Inferior parietal cortex (tissue), 1 donor: Measurements from ENCODE around the gene DCHS2.

ENCODE experiments used
- DNase-seq: peaks from one replicate; pipeline ENCODE4 v3.0.0-alpha.2; 2016; ENCODE audit errors: extremely low spot score

DCHS2 gene

GRCh38 chr4:154455111-154455510 is 36.5 kb downstream of the DCHS2 start:
- no peak for DNase-seq

DNA sequence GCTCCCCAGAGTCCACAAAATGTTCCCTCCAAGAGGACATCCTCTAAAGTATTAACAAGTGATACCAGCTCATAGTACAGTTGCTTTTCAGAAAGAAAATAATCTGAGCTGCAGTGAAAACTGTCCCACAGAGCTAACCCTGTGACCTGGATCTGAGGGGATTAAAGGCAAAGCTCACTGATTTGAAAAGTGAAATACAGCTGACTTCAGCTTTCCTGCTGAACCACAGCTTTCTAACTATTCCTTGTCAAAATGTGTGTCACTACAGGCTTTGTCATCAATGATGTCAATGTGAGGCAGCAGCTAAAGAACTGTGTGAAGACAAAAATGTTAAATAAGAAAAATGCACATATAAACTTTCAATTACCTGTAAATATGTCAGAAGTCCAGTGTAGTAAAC is 36.9 kb downstream of the DCHS2 start:
- no peak for DNase-seq

GRCh38 chr4:154452798-154453346 is 38.7 kb downstream of the DCHS2 start:
- no peak for DNase-seq

DNA sequence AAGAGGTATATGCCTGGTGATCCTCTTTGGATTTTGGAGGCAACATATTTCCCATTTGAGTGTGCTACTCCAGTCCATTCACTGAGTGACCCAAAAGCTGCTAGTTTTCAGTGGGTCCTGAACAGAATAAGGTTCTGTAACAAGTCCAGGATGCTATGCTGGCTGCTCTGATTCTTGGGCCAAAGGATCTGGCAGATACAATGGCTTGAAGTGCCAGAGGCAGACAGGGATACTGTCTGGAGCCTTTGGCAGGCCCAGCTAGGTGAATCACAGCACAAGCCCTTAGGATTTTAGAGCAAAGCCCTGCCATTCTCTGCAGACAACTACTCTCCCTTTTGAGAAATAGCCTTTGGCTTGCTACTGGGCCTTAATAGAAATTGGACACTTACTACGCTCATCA is 40.6 kb downstream of the DCHS2 start:
- no peak for DNase-seq

DNA sequence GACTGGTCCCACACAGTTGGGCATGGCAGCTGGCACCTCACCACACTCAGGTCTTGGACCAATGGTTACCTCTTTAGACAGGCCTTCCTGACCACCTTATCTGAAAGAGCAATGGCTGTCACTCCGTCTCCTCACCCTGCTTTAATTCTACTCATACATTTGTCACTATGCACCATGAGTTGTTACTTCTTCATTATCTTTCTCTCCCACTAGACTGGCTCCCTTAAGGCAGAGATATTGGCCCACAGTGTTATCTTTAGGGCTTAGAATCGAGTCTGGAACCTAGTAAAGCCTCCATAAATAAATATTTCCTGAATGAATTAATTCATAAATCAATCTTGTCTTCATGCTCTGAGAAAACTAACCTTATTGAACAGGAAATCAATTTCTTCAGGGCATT is 46.6 kb downstream of the DCHS2 start:
- DNase-seq = no peak

DNA sequence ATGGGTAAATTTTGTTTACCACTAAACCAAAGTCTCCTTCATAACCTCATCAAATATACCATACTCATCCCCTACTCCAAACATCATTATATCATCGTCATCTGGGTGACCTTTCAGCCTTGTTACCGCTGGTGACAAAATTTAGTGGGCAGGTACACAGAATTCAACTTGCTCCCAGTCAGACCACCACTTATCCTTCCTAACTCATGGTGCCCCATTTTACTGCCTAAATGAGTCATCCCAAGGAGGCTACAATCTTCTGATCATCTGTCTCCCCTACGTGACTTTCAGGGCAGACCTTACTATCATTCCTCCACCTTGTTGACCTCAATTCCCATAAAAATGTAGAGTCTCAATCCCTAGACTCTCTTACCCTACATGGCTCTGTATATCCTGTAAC is 49.6 kb downstream of the DCHS2 start:
- DNase-seq = no peak

GRCh38 chr4:154441124-154441523 is 50.5 kb downstream of the DCHS2 start:
- DNase-seq = no peak

DNA sequence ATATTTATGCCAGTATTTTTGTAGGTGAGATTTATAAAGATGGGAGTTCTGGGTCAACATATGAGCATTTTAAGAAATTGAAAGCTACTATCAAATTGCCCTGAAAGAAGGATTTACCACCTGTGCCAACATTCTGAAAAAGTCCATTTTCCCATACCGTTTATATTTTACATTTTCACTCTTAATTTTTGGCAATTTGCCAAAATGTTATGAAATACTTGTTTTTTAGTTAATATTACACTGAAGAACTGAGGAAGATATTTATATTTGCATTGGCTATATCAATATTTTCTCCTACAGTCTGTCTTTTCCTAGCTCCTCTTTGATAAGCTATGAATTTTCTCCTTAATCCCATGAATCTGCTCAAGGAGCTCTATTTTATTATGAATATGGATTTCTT is 52.4 kb downstream of the DCHS2 start:
- DNase-seq = no peak

DNA sequence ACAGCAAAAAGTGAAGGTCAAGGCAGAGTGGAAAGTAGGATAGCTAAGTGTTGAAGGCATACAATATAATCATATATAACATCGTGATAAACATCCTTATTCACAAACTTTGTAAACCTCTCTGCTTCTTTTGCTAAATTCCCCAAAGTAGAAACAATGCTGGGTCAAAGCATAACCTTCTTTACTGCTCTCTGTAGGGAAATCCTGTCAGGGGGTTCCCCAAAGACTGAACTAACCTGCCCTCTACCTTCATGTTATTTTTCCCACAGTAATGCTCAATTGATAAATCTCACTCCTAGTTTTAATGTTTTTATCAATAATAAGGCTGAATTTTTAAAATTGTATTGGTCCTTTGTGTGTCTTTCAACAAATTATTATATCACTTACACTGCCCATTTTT is 55.7 kb downstream of the DCHS2 start:
- DNase-seq = no peak

GRCh38 chr4:154433543-154433942 is 58.1 kb downstream of the DCHS2 start:
- no peak for DNase-seq

- DNase-seq = no peak
These were observed 62.4 kb downstream of the DCHS2 start for GRCh38 chr4:154429176-154429575.

DNA sequence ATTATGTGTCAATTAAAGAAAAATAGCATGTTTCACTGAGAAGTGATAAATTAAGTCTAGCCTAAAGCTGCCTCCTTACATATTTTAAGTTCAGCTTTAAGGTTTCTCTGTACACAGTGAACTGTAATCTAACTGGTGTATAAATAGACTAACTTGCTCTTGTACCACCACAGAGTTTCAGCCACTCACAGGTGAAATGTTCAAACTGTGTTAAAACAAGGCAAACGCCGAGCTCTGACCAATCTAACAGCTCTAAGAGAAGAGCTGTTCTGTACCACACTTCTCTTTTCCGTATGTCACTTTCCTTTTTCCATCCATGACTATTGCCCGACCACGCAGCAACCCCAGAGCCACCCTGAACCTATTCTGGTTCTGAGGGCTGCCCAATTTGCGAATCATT is 64.5 kb downstream of the DCHS2 start:
- DNase-seq = no peak

DNA sequence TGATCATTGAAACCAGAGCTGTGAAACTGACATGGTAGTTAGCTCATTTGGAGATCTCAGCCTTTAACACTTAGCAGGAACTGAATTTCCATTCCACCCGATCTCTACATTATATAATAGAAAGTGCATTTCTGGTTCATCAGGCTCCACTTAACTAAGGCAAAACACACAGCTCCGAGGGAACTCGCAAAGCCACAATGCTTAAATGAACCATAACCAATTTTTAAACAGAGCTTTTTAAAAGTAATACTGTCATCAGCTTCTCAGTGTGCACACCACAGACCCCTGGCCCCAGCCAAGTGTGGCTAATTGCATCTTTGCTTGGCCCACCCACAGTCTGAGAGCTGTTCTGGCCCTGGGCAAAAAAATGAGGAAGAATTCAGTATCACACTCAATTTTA is 66.1 kb downstream of the DCHS2 start:
- DNase-seq = peak; percentile 24

DNA sequence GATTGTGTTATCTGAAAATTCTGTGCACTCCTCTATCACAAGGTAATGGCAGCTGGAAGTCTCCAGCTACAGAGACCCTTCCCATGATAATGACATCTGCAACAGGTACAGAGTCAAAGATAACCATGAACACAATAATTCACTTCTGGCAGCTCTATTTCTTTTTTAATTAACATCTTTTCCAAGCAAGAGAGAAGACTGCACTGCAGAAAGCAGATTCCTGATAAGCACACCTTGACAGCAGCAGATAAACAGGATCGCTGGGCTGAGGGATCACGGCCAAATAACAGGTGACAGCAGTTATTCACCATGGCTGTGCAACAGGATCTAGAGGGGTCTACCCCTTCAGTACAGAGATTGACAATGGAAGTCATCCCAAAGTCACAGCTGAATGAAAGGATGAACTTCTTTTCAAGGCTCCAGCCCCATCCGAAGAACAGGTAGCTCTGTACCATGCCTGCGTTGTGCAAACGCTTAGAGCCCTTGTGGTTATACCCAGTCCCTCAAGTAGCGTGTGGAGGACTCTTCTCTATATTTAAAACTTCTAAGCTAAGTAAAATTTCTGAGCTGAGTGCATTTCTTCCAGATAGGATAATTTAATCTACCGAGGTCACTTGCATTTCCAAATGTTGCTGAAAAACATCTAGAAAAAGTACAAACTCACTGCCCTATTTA is 66.7 kb downstream of the DCHS2 start:
- DNase-seq = no peak

DNA sequence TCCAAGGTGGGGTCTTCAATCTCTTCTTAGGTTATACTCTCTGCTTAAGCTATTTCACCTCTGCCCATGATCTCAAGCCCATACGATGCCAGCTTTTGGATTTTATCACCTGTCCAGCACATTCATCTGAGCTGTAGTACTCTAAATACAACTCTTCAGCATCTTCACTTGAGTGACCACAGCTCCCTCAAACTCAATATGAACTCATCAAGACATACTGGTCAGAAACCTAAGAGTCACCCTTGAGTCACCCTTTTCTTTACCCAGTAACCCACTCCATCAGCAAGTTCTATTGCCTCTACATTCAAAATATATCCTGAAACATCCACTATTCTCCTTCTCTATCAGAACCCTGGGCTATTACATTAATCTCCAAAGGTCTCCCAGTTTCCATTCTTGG is 69.4 kb downstream of the DCHS2 start:
- no peak for DNase-seq

GRCh38 chr4:154421618-154422017 is 70.0 kb downstream of the DCHS2 start:
- DNase-seq = no peak

DNA sequence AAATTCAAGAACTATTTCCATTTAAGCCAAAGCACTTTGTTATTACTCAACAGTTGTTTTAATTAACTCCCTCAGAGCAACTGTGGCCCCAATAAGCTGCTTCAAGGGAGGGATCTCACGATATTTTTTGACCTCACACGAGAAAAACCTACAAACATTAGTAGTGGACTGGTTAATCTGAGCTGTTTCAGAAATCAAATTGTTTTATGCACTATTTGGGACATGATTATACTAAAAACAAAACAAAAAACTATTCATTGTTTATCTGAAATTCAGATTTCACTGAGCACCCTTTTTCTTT is 74.3 kb downstream of the DCHS2 start:
- no peak for DNase-seq

DNA sequence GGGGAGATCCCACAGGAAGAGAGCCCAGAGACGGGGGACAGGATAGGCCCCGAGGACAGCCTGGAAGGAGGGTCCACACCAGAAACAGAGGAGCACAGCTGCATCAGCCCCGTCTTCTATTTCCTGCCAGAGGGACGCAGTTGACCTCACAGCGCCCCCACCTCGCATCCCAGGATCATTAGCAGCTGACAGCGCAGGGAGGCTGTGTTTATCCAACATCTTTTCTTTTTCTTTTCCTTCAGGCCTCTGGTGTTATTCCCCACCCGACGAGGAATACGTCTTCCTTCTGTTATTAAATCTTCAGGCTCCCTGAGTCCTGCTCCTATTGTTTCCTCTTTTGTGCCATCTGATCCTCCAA is 75.4 kb downstream of the DCHS2 start:
- no peak for DNase-seq

DNA sequence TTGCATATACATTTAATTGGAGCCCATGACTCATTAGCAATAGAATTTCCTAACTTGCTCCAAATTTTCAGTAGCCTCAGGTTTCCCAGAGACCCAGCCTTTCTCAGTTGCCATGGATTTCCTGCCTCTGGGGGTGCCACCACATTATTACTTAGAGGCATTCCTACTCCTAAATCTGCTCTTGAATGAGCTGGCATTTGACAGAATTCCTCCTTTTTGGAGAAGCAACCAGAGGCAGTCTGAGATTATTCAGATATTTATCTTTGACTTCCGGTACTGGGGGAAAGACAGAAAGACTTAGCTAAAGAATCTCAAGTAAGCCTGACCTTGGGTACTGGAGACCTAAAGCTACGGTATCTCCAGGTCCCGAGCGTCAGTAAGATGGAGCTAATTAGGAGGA is 76.3 kb downstream of the DCHS2 start:
- DNase-seq = no peak

GRCh38 chr4:154414796-154415195 is 76.8 kb downstream of the DCHS2 start:
- no peak for DNase-seq

DNA sequence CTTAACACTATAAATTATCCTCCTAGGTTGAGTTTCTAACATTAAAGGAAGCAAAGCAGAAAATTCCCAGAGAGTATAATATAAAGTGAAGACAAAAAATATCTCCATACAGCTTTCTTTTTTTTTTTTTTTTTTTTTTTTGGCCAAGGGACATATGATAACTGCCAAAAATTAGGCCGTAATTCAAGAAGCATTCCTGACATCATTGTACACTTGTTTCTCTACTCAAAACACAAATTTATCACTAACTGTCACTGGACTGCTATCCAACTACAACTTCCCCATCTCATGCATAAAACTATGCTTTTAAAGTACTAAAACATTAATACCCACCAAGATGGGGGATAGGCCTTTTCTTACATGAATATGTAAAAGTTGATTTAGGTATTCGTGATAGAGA is 77.2 kb downstream of the DCHS2 start:
- no peak for DNase-seq

GRCh38 chr4:154407443-154407842 is 84.2 kb downstream of the DCHS2 start:
- DNase-seq = no peak

DNA sequence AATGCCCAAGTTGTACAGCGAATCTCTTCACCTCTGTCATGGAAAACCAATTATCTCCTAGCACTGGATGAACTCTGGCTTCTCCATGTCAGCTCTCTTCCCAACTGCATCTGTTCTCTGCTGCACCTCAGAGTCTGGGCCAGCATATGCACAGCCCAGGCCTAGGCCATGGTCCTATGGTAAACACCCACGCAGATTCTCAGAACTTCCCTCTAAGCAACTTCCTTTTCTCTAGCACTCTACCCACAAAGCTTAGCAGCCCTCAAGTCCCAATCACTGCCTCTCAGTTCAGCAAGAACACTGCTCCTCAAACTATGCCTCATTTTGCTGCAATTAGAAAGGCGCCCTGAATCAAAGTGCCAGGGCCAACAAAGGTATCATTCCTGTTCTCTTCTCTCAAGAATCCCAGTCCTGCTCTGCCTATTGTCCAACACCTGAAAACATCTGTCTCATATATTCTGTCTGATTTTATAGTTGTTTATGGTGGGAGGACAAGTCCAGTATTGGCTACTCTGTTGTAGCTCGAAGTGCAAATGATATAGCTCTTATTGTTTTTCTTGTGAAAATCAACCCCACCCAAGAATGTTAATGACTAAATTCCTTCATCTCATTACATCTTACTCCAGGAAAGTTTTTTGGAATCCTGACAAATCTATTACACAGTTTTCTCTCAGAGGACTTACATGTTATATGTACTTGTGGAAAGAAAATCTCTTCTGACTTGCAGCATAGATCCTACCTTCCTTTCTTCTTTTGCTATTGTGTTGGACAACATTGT is 85.4 kb downstream of the DCHS2 start:
- no peak for DNase-seq
